Measurements from ENCODE around the gene ZMIZ1.

Gene ZMIZ1

GRCh38 chr10:79068562-79069324 is at the start of gene ZMIZ1:
Gene ZMIZ1 (plus strand): TSS chr10:79068966. CDS start chr10:79201633, 132,667 bp downstream.
- peak; percentile 98 for DNase-seq (ENCODE audit: insufficient read length, low spot score)
- TF ChIP-seq POLR2A (IDR thresholded peaks at IDR 0.05; ENCODE audit: low read depth, low read length): peak; percentile 66
- no peak for FAIRE-seq

GRCh38 chr10:79019441-79020014 is 49.2 kb upstream of the ZMIZ1 start:
- DNase-seq (ENCODE audit: insufficient read length, low spot score) (no peak), FAIRE-seq (no peak)
- no peak for TF ChIP-seq POLR2A (IDR thresholded peaks at IDR 0.05; ENCODE audit: low read depth, low read length)

- no peak for TF ChIP-seq POLR2A (IDR thresholded peaks at IDR 0.05; ENCODE audit: low read depth, low read length)
- no peak for FAIRE-seq
- no peak for DNase-seq (ENCODE audit: insufficient read length, low spot score)
Measured at GRCh38 chr10:79020015-79020491, 48.7 kb upstream of the ZMIZ1 start.

GRCh38 chr10:79020605-79021004 is 48.2 kb upstream of the ZMIZ1 start:
- TF ChIP-seq POLR2A (IDR thresholded peaks at IDR 0.05; ENCODE audit: low read depth, low read length): no peak
- FAIRE-seq (no peak), DNase-seq (ENCODE audit: insufficient read length, low spot score) (no peak)

- no peak for DNase-seq (ENCODE audit: insufficient read length, low spot score)
- TF ChIP-seq POLR2A (IDR thresholded peaks at IDR 0.05; ENCODE audit: low read depth, low read length): no peak
- no peak for FAIRE-seq
Measured at GRCh38 chr10:79021331-79021907, 47.3 kb upstream of the ZMIZ1 start.

- DNase-seq (ENCODE audit: insufficient read length, low spot score): no peak
- no peak for TF ChIP-seq POLR2A (IDR thresholded peaks at IDR 0.05; ENCODE audit: low read depth, low read length)
- FAIRE-seq: no peak
Measured at GRCh38 chr10:79021948-79022499, 46.7 kb upstream of the ZMIZ1 start.

- no peak for FAIRE-seq
- no peak for TF ChIP-seq POLR2A (IDR thresholded peaks at IDR 0.05; ENCODE audit: low read depth, low read length)
- peak; percentile 63 for DNase-seq (ENCODE audit: insufficient read length, low spot score)
Measured at GRCh38 chr10:79022565-79023230, 46.1 kb upstream of the ZMIZ1 start.

- DNase-seq (ENCODE audit: insufficient read length, low spot score) (no peak), FAIRE-seq (no peak)
- no peak for TF ChIP-seq POLR2A (IDR thresholded peaks at IDR 0.05; ENCODE audit: low read depth, low read length)
Measured at GRCh38 chr10:79023240-79024162, 45.3 kb upstream of the ZMIZ1 start.

- FAIRE-seq (no peak), DNase-seq (ENCODE audit: insufficient read length, low spot score) (no peak)
- TF ChIP-seq POLR2A (IDR thresholded peaks at IDR 0.05; ENCODE audit: low read depth, low read length): no peak
Measured at GRCh38 chr10:79024296-79024695, 44.5 kb upstream of the ZMIZ1 start.

- TF ChIP-seq POLR2A (IDR thresholded peaks at IDR 0.05; ENCODE audit: low read depth, low read length): no peak
- DNase-seq (ENCODE audit: insufficient read length, low spot score) (no peak), FAIRE-seq (no peak)
Measured at GRCh38 chr10:79024720-79025198, 44.0 kb upstream of the ZMIZ1 start.

GRCh38 chr10:79025199-79025832 is 43.5 kb upstream of the ZMIZ1 start:
- TF ChIP-seq POLR2A (IDR thresholded peaks at IDR 0.05; ENCODE audit: low read depth, low read length): no peak
- no peak for FAIRE-seq
- DNase-seq (ENCODE audit: insufficient read length, low spot score): no peak

- FAIRE-seq: no peak
- no peak for TF ChIP-seq POLR2A (IDR thresholded peaks at IDR 0.05; ENCODE audit: low read depth, low read length)
- DNase-seq (ENCODE audit: insufficient read length, low spot score): no peak
Measured at GRCh38 chr10:79026341-79026761, 42.4 kb upstream of the ZMIZ1 start.
